Measurements from ENCODE around the gene GSTM4. TPM values are rescaled to one million over a fixed set of nuclear protein-coding genes. Genes with fewer than 3 reads are reported as not detected.

The GSTM4 gene
- total and polyA plus RNA-seq, 2 of the 4 experiments (the other 2 are of a cell fraction): 10.4 to 37.8 TPM

DNA sequence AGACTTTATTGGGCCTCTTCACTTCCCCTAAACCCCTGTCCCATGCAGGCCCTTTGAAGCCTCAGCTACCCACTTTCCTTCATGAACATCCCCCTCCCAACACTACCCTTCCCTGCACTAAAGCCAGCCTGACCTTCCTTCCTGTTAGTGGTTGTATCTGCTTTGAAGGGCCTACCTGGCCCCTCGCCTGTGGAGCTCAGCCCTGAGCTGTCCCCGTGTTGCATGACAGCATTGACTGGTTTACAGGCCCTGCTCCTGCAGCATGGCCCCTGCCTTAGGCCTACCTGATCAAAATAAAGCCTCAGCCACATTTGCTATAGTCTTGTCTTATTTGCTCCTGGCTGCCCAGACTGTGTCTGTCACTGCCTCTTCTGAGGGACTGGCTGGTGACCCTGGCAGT lies 5.5 kb downstream of the GSTM4 start:
- dilution Hi-C loops (cut with HindIII; ENCODE audit: low sequenced_read_pairs, unreplicated experiment): no loop called here
- in situ Hi-C loops (cut with MboI; ENCODE audit: low sequenced_read_pairs): no loop called here

More for the DNA sequence above, 5.5 kb downstream of the GSTM4 start:
- Histone ChIP-seq H3K79me1 (ENCODE audit: low read depth in 1 of 2, low read length in 2 of 2) (no peaks in the 10 kb centered on the region; a peak in 1 of 4 replicates), H2AK5ac (ENCODE audit: low read depth, low read length) (no peak overlapping the region), H4K8ac (ENCODE audit: low read depth in 2 of 2, low read length in 2 of 2) (no peak overlapping the region), H2BK120ac (ENCODE audit: low read depth, low read length) (no peak overlapping the region), H3K27me3 (ENCODE audit: control insufficient read depth, insufficient read depth, low read length) (no peaks in the 10 kb centered on the region), H3K4me1 (ENCODE audit: control insufficient read depth, insufficient read depth, low read length) (peaks cover 3% of the 10 kb centered on the region; the same call in 1 of the 2 replicates), H2BK15ac (ENCODE audit: low read depth, low read length) (no peak overlapping the region), H2AK9ac (replicated peaks; ENCODE audit: low read depth, low read length, poor library complexity) (no peak overlapping the region), H3K4me2 (ENCODE audit: low read depth, low read length) (no peak overlapping the region), H3K9me3 (ENCODE audit: control insufficient read depth, insufficient read depth, low read length) (no peaks in the 10 kb centered on the region), H2BK5ac (ENCODE audit: low read depth, low read length, poor library complexity, severe bottlenecking) (no peak overlapping the region), H3K36me3 (ENCODE audit: control insufficient read depth, insufficient read depth, low read length) (peaks cover 16% of the 10 kb centered on the region; the same call in 1 of the 2 replicates), H4K91ac (ENCODE audit: insufficient read depth, low read depth, low read length) (no peak overlapping the region), H3K4ac (ENCODE audit: low read depth, low read length) (no peak overlapping the region), H3K23ac (ENCODE audit: low read depth, low read length) (no peak overlapping the region), H3K14ac (replicated peaks; ENCODE audit: low read depth, low read length) (no peak overlapping the region), H2BK20ac (ENCODE audit: low read depth, low read length) (no peak overlapping the region), H3K9ac (ENCODE audit: low read depth, low read length) (no peak overlapping the region), H3K4me3 (ENCODE audit: insufficient read depth, low read depth, low read length) (no peak overlapping the region), H4K20me1 (ENCODE audit: insufficient read depth, low read length) (no peaks in the 10 kb centered on the region), H3K27ac (ENCODE audit: insufficient read depth, low read length) (no peak overlapping the region), H3K56ac (ENCODE audit: extremely low read depth, insufficient read depth, low read length) (no peak overlapping the region), H3K18ac (ENCODE audit: low read depth, low read length) (no peak overlapping the region), H3K9me1 (ENCODE audit: insufficient read depth, low read length) (peaks cover 10% of the 10 kb centered on the region), H4K5ac (ENCODE audit: low read depth, low read length) (no peak overlapping the region), H2AFZ (replicated peaks; ENCODE audit: low read length, poor library complexity) (no peak overlapping the region)
- CTCF ChIA-PET: no interaction called here
- no TSS peak for BruUV-seq (replicated peaks)
- TF ChIP-seq, protein P1, sequence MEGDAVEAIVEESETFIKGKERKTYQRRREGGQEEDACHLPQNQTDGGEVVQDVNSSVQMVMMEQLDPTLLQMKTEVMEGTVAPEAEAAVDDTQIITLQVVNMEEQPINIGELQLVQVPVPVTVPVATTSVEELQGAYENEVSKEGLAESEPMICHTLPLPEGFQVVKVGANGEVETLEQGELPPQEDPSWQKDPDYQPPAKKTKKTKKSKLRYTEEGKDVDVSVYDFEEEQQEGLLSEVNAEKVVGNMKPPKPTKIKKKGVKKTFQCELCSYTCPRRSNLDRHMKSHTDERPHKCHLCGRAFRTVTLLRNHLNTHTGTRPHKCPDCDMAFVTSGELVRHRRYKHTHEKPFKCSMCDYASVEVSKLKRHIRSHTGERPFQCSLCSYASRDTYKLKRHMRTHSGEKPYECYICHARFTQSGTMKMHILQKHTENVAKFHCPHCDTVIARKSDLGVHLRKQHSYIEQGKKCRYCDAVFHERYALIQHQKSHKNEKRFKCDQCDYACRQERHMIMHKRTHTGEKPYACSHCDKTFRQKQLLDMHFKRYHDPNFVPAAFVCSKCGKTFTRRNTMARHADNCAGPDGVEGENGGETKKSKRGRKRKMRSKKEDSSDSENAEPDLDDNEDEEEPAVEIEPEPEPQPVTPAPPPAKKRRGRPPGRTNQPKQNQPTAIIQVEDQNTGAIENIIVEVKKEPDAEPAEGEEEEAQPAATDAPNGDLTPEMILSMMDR (conservative IDR thresholded peaks at IDR 0.05; ENCODE audit: low read depth, low read length): no peak
- TF ChIP-seq MXI1 (IDR thresholded peaks at IDR 0.05; ENCODE audit: borderline replicate concordance, low read depth, low read length) (no peak), RAD21 (IDR thresholded peaks at IDR 0.05; ENCODE audit: low read length) (no peak), FOS (IDR thresholded peaks at IDR 0.05; ENCODE audit: low read depth, low read length) (no peak), ELK1 (IDR thresholded peaks at IDR 0.05; ENCODE audit: borderline replicate concordance, low read depth, low read length) (no peak), NFE2L2 (IDR thresholded peaks at IDR 0.05; ENCODE audit: low read depth, low read length) (no peak), CHD1 (IDR thresholded peaks at IDR 0.05; ENCODE audit: low read depth, low read length) (no peak), MAFK (IDR thresholded peaks at IDR 0.05; ENCODE audit: low read depth, low read length) (no peak), POLR2A (IDR thresholded peaks at IDR 0.05; ENCODE audit: low read depth, low read length) (no peak)
- no CpG with 5 or more reads among the region's 2 CpGs for WGBS, 2 experiments (ENCODE audit: extremely low coverage in 2 of 2, insufficient read length in 1 of 2)
- DNase-seq: no peak
- no peak for ATAC-seq (ENCODE audit: low read depth)
- intact Hi-C loops (cut with micrococcal nuclease): no loop called here
- POLR2A ChIA-PET (ENCODE audit: unreplicated experiment): no interaction called here
